Activated CD4-positive, alpha-beta T cell treated with anti-CD3 and anti-CD28 coated beads for 24 hours (primary cell): ENCODE data around the gene CACNG4.

Experiments
- DNase-seq, 2 donors: peaks; one replicate each; pipeline ENCODE4 v3.0.0-alpha.2; 2020; ENCODE audit warnings: low read depth in 2 of 2

Gene CACNG4

DNA sequence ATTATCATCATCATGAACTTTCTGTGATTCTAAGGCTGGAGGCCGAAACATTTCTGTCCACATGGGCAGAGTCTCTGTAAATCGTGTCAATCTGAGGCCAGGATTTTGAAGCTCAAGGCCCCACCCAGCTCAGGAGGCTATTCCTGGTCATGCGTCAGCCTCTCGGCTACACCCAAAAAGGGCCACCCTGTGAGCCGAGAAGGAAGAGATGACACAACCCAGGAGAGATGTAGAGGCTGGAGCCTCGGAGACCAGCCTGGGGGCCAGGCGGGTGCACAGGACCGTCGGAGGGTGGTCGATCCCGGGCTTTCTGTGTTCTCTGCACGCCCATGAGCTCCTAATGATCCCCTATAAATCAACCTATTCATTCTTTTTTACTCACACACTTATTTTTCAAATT is 78.8 kb downstream of the CACNG4 start:
- no peak for DNase-seq

DNA sequence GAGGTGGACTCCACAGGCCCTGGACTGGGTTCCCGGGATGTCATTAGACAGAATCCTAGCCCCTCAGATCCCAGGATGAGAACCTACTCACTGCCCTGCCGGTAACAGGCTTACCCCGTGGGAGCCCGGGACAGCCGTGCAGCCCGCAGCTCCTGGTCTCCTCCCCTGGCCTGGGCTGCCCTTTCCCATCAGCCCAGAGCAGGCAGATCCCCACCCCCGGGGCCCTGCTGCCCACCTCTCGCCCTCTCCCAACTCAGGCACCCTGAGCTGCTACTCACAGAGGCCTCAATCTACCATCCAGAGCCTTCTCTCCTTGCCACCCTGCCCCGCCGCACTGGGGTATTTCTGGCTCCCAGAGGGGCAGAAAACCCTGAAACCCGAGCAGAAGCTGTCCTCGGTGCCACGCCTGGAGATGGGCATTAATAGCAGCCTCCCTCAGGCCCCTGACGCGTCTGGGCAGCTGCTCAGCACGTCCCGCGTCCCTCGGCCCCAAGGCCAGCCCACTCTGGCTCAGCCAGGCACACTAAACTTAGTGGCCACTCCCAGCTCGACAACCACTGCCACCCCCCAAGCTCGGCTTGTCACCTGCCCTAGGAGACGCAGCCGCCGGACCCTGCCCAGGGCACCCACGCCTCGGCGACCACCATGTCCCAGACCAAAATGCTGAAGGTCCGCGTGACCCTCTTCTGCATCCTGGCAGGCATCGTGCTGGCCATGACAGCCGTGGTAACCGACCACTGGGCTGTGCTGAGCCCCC is 79.7 kb downstream of the CACNG4 start, which contains the start of gene CACNG1:
Gene CACNG1, plus strand, starts transcription at position 539 of the 757 bp plus-strand sequence. Its CDS starts 107 bp downstream, at position 646.
- DNase-seq = no peak

DNA sequence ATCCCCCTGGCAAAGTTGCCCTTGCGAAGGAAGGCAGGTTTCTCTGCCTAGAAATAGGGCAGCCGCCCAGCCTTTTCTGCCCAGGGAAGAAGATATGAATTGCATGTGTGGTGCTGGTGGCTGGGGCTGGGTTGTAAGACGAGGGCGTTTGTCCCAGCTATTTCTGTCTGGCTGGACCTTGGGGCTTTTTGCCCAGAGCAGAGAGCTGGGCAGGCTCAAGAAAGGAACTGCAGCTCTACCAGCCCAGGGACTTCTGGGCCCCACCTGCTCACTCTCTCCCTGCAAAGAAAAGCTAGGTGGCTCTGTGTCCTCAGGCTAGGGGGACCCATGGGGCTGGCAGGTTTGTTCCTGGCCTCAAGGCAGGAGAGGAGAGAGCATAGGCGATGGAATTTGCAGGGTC is 80.4 kb downstream of the CACNG4 start:
- no peak for DNase-seq

DNA sequence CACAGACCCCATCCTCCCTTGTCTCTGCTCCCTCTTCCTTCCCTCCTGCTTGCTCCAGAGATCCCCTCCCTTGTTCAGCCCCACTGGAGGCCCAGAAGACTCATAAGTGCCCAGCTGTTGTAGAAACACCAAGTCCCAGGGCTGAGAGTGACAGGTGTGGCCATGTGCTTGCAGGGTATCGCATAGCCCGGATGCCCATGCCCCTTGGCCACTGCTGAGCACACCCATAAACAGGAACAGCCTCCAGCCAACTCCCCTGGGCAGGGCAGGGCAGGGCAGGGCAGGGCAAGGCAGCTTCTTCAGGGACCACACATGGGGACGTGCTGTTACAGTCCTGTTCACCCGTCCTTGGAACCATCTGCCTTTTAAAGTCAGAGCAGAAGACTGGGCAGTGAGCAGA is 81.9 kb downstream of the CACNG4 start:
- DNase-seq = no peak

DNA sequence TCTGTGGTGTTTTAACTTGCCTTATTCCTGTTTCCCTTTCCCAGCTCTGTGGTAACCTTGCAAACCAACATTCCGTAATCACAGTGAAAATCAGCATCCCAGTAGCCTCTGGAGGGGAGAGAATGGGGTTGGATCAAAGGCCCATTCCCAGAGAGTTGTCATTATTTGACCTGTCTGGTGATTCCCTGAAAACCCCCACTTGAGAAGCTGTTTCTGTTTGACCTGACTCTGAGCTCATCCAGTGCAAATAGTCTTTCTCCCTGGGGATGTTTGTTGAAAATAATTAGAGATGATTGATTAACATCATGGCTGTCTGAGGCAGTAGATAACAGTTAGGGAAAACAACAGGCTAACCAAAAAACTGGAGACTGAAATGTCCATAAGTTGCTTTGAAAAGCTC is 82.9 kb downstream of the CACNG4 start:
- DNase-seq = no peak

DNA sequence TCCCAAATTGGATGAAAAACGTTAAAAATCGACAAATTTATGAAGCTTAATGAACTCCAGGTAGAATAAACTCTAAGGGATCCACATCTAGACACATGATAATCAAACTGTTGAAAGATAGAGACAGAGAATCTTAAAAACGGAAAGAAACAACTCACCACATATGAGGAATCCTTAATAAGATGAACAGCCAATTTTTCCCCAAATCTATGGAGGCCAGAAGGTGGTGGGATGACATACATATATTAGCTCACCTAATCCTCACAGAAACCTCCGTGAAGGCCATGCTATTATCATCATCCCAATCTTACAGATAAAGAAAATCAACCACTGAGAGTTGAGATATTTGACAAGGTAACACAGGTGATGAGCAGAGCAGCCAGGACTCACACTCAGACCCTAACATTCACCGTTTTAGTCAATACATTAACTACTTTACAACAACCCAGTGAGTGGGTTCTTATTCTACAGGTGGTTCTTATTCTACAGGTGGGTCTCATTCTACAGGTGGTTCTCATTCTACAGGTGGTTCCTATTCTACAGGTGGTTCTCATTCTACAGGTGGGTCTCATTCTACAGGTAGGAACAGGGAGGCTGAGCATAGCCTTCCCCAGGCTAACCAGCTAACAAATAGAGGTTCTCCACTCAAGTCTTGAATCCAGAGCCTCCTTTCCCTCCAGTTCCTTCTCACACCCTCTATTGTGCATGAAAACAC is 84.7 kb downstream of the CACNG4 start:
- no peak for DNase-seq

DNA sequence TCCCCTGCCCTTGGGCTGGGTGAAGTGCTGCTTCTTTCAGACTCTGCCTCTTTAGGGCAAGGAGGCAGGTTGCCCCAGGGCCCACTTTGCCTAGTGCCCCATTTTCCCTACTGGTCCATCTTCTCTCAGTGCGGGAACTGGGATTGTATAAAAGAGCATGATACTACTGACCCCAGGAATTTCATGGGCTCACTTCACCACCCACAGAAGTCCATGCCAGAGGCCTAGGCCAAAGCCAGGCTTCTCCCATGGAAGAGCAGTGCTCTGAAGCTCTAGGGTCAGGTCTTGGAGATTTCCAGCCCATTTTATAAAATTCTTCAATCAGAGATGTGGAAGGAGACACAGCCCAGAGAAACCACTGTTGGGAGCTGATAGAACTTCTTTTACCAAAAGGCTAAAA is 85.6 kb downstream of the CACNG4 start:
- DNase-seq = no peak

DNA sequence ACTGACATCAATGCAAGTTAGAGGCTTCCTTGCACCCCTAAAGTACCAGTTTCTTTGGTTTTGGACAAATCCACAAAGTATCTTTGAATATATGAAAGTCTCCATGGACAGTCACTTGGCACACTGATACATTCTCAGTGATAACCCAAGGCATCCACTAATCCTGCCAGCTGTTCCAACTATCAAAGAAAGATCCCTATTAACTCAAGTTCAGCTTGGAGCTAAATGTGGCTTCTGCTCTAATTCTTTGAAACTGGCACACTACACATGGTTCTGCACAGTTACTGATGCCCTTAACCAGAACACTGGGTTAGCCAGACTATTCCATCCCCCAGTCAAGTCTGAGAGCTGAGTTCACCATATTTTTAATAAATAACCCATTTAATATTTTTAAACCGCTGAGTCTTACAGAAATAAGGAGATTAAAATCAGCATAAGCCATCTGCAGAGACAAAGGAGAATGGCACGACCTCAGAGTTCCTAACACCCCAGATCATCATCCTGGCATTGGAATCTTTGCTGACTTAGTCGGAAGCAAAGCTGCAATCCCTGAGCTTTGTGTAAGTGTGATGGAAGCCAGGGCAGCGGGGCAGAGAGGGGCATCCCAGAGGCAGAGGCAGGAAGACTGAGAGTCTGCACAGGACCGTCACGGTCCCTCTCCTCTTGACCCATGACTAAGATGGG is 86.1 kb downstream of the CACNG4 start:
- DNase-seq = no peak

DNA sequence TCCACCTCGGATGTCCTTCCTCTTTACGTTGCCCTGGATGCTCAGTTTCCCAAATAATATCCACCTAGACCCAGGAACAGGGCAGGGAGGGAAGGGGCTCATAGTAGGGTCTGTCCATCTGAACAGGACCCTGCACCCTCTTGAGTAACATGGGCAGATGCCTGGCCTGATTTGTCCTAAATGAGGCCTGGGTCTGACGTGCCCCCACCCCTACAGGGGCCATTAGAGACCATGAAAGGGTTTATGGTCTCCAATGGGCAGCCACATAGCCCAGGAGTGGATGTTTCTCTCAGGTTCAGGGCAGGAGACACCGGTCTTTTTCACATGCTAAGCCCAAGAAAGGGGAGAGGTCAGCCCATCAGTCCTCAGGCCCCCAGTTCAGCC is 86.6 kb downstream of the CACNG4 start:
- DNase-seq = no peak

DNA sequence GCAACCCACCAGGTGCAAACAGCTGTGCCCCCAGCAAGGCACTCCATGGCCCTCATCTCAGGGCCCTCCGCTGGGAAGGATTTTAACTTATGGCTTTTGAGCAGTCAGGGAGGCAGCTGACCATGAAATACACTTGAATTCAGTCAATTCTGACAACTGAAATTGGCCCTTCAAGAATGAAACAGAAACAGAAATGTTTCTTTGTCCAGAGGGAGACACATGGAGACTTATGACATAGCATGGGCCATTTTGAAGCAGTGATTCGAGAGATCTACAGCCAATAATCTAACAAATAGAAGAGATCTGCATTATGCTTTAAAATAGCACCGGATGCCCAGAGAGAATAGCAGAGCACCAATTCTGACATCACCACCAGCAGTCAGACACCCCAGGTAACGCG is 87.3 kb downstream of the CACNG4 start:
- no peak for DNase-seq

DNA sequence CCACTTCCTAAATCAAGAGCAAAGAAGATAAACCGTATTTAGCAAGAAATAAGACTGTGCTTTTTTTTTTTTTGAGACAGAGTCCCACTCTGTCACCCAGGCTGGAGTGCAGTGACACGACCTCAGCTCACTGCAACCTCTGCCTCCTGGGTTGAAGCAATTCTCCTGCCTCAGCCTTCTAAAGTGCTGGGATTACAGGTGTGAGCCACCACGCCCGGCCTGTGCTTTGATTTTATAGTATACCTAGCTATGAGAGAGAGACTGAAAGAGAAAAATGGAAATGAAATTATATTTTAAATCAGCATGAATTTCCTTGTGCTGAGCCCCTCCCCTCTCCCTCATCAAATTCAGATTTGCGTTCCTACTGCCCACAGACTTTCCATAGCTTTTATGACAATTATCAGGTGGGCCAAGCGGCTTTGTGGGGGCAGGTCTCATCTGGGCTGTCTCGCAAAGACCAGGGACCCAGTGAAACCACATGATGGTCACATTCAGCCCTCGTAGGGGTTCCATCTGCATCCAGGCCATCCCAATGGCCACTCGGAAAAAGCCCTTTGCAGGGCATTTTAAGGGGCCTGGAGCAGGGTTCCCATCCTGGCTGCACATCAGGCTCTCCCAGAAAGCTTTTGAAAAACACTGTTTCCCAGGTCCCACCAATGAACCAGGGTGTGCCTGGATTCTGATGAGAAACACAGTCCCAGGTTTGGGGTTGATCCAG is 88.4 kb downstream of the CACNG4 start:
- DNase-seq = no peak

DNA sequence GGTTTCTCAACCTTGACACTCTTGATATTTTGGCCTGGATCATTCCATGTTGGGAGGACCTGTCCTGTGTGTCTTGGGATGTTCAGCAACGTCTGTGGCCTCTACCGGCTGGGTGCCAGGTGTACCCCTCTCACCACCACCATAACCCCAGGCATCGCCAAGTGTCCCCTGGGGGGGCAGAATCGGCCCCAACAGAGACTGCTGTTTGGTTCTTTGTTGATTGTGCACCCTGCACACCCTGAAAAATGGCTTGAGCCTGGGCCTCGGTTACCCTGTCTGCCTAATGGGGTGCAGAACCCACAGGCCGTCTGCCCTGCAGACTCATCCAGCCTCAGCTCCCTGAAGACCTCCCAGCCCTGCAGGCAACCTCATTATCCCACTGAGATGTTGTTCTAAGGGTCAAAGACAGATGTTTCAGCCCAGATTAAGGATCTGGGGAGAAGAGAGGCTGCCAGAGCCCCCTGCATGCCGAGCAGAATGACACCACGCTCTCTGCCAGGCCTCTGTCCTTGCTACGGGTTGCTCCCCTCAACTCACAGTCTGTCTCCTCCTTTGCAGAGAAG is 89.0 kb downstream of the CACNG4 start:
- DNase-seq = no peak

DNA sequence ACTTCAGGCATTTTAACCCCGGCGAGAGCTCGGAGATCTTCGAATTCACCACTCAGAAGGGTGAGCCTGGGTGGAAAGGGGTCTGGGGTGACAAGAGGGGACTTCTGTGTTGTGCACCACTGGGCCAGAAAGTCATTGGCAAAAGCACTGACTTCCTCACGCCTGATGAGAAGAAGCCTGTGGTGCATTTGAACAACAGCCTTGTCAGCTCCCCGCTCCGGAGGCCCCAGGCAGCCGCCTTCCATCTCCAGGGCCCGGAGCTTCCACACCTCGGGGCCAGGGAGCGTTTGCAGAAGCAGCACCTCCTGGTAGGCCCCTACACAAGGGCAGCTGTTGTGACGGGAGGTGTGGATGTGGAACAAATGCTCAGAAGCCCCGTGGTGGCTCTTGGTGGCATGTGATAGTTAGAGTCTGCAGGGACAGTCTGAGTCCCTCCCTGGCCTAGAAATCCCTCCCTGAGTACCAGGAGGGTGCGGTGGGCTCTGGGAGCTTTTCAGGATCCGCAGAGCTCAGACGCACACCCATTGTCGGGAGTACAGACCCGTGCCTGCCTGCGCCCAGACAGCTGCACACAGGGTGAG is 89.6 kb downstream of the CACNG4 start:
- no peak for DNase-seq

DNA sequence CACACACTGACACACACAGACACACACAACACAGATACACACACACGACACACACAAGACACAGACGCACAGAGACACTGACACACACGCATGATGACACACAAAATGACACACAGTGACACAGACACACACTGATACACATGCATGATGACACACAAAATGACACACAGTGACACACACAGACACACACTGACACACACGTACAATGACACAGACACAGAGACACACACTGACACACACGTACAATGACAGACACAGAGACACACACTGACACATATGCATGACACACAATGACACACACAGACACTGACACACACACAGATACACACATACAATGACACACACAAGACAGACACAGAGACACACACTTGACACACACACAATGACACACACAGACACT is 90.1 kb downstream of the CACNG4 start:
- DNase-seq = no peak

DNA sequence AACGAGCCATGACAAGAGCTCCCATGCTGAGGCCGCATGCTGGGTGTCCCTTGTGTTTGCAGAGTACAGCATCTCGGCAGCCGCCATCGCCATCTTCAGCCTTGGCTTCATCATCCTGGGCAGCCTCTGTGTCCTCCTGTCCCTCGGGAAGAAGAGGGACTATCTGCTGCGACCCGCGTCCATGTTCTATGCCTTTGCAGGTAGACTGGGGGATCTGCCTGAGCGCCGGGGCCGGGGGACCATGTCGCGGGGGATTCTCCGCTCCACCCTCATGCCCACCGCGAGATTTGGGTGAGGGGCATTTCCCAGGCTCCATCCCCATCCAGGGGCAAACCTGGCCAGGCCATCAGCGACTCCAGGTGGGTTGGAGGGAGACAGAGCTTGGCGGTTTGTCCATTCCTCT is 90.5 kb downstream of the CACNG4 start:
- no peak for DNase-seq

DNA sequence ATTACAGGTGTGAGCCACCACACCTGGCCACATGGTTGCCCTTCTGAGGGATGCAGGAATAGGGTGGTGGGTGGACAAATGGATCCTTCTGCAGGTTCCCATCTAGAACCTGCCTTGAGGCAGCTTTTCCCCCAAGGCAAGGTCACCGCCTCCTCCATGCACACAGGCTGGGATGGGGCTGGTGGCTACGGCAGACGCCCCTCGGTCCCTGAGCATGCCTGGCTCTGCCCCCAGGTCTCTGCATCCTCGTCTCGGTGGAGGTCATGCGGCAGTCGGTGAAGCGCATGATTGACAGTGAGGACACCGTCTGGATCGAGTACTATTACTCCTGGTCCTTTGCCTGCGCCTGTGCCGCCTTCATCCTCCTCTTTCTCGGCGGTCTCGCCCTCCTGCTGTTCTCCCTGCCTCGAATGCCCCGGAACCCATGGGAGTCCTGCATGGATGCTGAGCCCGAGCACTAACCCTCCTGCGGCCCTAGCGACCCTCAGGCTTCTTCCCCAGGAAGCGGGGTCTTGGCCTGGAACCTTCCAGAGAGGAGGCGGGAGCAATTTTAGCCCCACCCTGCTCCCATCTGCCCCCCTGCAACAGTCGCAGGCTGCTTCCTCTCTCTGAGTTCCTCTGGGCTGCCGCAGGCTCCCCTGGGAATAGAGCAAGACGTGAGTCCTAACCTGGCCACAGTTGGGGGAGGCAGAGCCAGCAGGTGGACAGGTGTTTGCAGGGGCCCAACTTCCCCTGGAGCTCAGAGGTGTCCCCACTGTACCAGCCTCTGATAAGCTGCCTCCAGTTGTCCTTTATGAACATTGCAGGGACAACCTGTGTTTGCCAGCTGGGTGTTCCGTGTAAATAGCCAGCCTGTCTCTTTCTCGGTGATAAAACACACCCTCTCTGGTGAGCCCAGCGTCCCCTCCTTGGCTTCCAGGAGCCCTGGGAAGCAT is 91.6 kb downstream of the CACNG4 start:
- DNase-seq = no peak

DNA sequence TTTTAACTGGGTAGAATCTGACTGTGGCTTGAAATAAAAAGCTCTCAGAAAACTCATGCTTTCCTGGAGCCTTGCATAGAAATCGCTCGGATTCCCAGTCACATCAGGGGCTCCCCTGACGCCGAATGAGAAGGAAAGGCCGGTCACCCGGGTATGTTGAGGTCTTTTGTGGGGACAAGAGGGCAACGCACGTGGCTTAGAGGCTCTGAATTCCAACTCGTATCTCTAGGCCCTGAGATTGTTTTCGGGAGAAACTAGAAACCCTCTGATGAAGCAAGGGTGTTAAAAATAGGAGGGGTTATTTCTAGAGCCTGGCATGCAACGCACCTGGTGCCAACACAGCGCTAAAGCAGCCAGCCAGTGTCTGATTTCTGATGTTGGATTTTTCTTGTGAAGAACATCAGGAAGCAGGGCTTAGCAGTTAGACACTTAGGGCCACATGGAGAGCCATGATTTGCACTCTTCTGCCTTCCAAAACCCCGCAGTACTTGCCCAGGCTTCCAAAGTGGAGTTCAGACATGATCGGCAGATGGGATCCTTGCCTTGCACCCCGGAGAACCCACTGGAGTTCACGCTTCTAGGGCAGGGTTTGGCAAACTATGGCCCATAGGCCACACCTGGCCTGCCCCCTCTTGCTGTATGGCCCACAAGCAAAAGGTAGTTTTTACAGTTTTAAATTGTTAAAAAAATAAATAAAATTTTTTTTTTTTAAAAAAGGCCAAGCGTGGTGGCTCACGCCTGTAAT is 92.4 kb downstream of the CACNG4 start:
- no peak for DNase-seq

DNA sequence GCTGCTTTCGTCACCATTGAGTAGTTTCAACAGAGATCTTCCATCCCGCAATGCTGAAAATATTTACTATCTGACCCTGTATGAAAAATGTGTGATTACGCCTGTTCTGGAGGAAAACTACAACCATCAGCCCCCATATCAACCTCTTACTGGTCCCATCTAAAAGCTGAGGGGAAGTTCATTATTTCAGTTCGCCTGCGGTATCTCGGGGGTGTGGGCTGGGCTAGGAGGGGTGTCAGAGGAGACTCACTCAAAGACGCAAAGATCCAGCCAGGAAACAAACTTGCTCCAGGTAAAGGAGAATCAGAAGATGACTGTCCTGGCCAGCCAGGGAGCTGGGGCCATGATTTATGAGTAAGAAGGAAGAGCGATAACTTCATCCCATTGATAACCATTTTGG is 93.5 kb downstream of the CACNG4 start:
- DNase-seq = no peak

DNA sequence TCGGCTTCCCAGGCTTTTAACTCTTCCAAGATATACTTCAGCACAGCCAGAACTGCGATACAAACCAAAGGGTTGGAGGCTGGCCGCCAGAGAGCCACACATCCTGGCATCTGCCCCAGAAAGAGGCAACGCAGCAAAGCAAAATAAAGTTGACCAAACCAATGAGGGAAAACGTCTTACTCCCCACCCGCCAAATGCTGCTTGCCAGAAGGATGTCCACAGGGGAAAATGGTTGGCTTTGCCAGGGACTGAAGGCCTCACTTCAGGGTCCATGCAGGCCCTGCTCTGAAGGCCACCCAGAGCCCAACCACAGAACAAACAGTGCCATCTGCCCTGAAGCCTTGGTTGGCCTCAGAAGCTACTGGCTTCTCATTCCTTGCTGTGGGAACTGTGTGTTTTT is 94.9 kb downstream of the CACNG4 start:
- no peak for DNase-seq

DNA sequence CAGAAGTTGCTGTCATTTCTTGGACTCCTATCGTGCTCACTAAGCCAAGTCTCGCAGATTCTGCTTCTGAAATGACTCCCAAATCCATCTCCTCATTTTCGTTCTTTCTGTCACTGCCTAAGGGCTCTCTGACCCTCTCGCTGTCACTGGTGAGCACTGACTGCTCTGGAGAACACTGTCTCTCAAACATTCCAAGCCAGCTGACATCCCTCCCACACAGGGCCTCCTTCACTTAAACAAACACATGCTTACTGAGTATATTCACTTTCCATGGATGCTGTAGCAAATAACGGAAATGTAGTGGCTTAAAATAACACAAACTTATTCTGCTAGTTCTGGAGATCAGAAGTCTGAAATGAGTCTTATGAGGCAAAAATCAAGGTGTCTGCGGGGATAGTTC is 98.6 kb downstream of the CACNG4 start:
- no peak for DNase-seq
